Measurements from ENCODE around the gene STPG2. TPM values are rescaled to one million over a fixed set of nuclear protein-coding genes. Genes with fewer than 3 reads are reported as not detected.

The STPG2 gene
- total RNA-seq, 2 donors from 2014 or later, result 0.19 TPM; not detected in 1

- no peaks in the 10 kb centered on the region for H3K27me3 ChIP-seq
- H3K4me1 ChIP-seq, result no peaks in the 10 kb centered on the region
- no peak overlapping the region for H3K9ac ChIP-seq (ENCODE audit: low read depth in 2 of 2, low read length in 2 of 2)
- no peak overlapping the region for H3K27ac ChIP-seq
- no peaks in the 10 kb centered on the region for H3K36me3 ChIP-seq
- intact Hi-C loops (cut with DNase I), result no loop called here
- H3K9me3 ChIP-seq, result no peaks in the 10 kb centered on the region
- TF ChIP-seq CTCF (IDR thresholded peaks at IDR 0.05), result no peak
- no peak for DNase-seq
- no peak overlapping the region for H3K4me3 ChIP-seq
These were observed 365.1 kb downstream of the STPG2 start for GRCh38 chr4:97778174-97778573.

- Histone ChIP-seq H3K9me3 (no peaks in the 10 kb centered on the region), H3K4me1 (no peaks in the 10 kb centered on the region), H3K27ac (no peak overlapping the region), H3K36me3 (no peaks in the 10 kb centered on the region), H3K27me3 (no peaks in the 10 kb centered on the region), H3K4me3 (no peak overlapping the region), H3K9ac (ENCODE audit: low read depth in 2 of 2, low read length in 2 of 2) (no peak overlapping the region)
- intact Hi-C loops (cut with DNase I), result no loop called here
- DNase-seq, result no peak
- no peak for TF ChIP-seq CTCF (IDR thresholded peaks at IDR 0.05)
These were observed 368.8 kb downstream of the STPG2 start for GRCh38 chr4:97774347-97774989.

GRCh38 chr4:97770222-97770621 is 373.1 kb downstream of the STPG2 start:
- intact Hi-C loops (cut with DNase I), result no loop called here
- H3K4me3 ChIP-seq, result no peak overlapping the region
- TF ChIP-seq CTCF (IDR thresholded peaks at IDR 0.05), result no peak
- no peaks in the 10 kb centered on the region for H3K27me3 ChIP-seq
- H3K9ac ChIP-seq (ENCODE audit: low read depth in 2 of 2, low read length in 2 of 2), result no peak overlapping the region
- H3K36me3 ChIP-seq, result no peaks in the 10 kb centered on the region
- no peak overlapping the region for H3K27ac ChIP-seq
- H3K4me1 ChIP-seq, result no peaks in the 10 kb centered on the region
- DNase-seq, result no peak
- no peaks in the 10 kb centered on the region for H3K9me3 ChIP-seq

- intact Hi-C loops (cut with DNase I), result no loop called here
- DNase-seq, result no peak
These were observed 381.2 kb downstream of the STPG2 start for GRCh38 chr4:97762115-97762512.

GRCh38 chr4:97761445-97762114 is 381.7 kb downstream of the STPG2 start:
- DNase-seq, result no peak
- Histone ChIP-seq H3K36me3 (no peaks in the 10 kb centered on the region), H3K27me3 (no peaks in the 10 kb centered on the region), H3K4me3 (no peak overlapping the region), H3K27ac (no peak overlapping the region), H3K9me3 (no peaks in the 10 kb centered on the region), H3K4me1 (no peaks in the 10 kb centered on the region), H3K9ac (ENCODE audit: low read depth in 2 of 2, low read length in 2 of 2) (no peak overlapping the region)
- no peak for TF ChIP-seq CTCF (IDR thresholded peaks at IDR 0.05)
- intact Hi-C loops (cut with DNase I), result no loop called here

More at GRCh38 chr4:97762115-97762512, 381.2 kb downstream of the STPG2 start:
- H3K4me3 ChIP-seq, result no peak overlapping the region
- H3K27ac ChIP-seq, result no peak overlapping the region
- no peaks in the 10 kb centered on the region for H3K4me1 ChIP-seq
- no peak for TF ChIP-seq CTCF (IDR thresholded peaks at IDR 0.05)
- H3K27me3 ChIP-seq, result no peaks in the 10 kb centered on the region
- H3K36me3 ChIP-seq, result no peaks in the 10 kb centered on the region
- H3K9me3 ChIP-seq, result no peaks in the 10 kb centered on the region
- H3K9ac ChIP-seq (ENCODE audit: low read depth in 2 of 2, low read length in 2 of 2), result no peak overlapping the region
